Stimulated activated naive B cell treated with anti-CD40 and anti-IgM and Interleukin-4, amounts not matched to agents 10 μg/mL and 1 μg/mL and 100 μg/mL, for 72 hours (primary cell): ENCODE results near the gene PODN.
A peak's percentile ranks its signal among the peaks of the same experiment; 100 is the strongest.

Experiments
- ATAC-seq, 2 donors: fragments of 150-1000 bp; cut with Tn5 transposase; replicated peaks; 2 replicates each; pipeline ENCODE4 v1.10.0; 2021; ENCODE audit warnings: moderate library complexity in 1 of 2
- DNase-seq: peaks from one replicate; pipeline ENCODE4 v3.0.0; 2021
- H3K27ac Mint-ChIP-seq: one replicate; pipeline ENCODE4 v1.8.0; 2022; ENCODE audit warnings: mild to moderate bottlenecking, mixed read lengths
- H3K27me3 Mint-ChIP-seq, 2 donors: one replicate each; pipeline ENCODE4 v1.8.0; 2022; ENCODE audit warnings: mixed read lengths in 2 of 2
- H3K36me3 Mint-ChIP-seq, 2 donors: one replicate each; pipeline ENCODE4 v1.8.0; 2022; ENCODE audit warnings: mixed read lengths in 2 of 2, mild to moderate bottlenecking in 1 of 2
- H3K4me1 Mint-ChIP-seq, 2 donors: one replicate each; pipeline ENCODE4 v1.8.0; 2022; ENCODE audit warnings: mixed read lengths in 2 of 2, mild to moderate bottlenecking in 1 of 2
- H3K4me3 Mint-ChIP-seq, 2 donors: one replicate each; pipeline ENCODE4 v1.8.0; 2022; ENCODE audit warnings: mild to moderate bottlenecking in 2 of 2, mixed read lengths in 2 of 2, moderate library complexity in 1 of 2
- H3K9me3 Mint-ChIP-seq, 2 donors: one replicate each; pipeline ENCODE4 v1.8.0; 2022; ENCODE audit warnings: mixed read lengths in 2 of 2, mild to moderate bottlenecking in 1 of 2

Gene PODN

DNA sequence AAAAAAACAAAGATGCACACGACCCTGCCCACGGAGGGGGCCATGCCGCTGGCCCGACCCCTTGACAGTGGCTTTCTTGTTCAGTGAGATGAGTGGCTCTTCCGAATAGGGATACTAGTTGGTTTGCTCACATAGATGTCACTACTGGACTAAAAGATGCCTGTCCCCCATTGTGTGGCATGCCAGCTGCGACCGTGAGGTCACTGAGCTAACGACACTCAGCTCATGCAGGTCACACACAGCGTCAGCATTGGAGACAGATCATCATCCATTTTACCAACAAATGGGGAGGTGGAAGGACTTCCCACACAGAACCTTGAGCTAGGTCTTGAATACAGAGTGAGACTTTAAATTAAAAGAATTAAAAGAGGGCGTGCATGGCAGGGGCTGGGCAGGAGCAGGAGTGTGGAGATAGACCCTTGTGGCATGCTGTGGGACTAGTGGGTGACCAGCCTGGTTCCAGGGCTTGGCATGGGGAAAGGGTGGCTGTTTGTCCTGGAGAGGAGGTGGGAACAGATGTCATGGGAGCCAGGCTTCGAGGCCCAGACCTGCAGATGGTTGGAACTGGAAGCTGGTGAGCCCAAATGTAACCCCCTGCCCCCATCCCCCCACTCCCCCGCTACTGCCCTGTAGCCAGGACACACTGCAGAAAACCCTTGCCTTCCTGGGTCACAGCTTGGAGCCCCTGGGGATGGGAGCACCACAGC, 68.0 kb downstream of the PODN start:
- H3K4me1 Mint-ChIP-seq, result no peaks in the 10 kb centered on the region
- H3K27ac Mint-ChIP-seq, result no peak overlapping the region
- H3K9me3 Mint-ChIP-seq, result no peaks in the 10 kb centered on the region
- DNase-seq, result no peak
- no peak overlapping the region for H3K4me3 Mint-ChIP-seq
- H3K27me3 Mint-ChIP-seq, result peaks cover 0 to 23% of the 10 kb centered on the region in 2 donors
- no peak for ATAC-seq
- no peaks in the 10 kb centered on the region for H3K36me3 Mint-ChIP-seq

DNA sequence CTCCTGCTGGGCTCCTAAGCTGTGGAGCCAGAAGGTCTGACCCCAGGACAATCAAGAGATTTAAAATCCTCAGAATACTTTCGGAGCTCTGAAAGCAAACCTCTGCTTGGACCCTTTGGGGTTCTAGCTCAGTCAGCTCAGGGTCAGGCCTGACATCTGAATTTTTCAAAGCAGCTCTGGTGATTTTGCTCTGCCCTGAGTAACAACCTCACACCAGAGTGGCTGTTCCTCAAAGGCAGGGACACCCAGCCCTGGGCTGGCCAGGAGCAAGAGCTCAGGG, 68.5 kb downstream of the PODN start:
- Mint-ChIP-seq H3K27me3 (peaks cover 0 to 23% of the 10 kb centered on the region in 2 donors), H3K4me1 (no peaks in the 10 kb centered on the region), H3K36me3 (no peaks in the 10 kb centered on the region), H3K9me3 (no peaks in the 10 kb centered on the region), H3K4me3 (peak overlapping the region in 1 of 2 donors; percentile 11), H3K27ac (no peak overlapping the region)
- DNase-seq (no peak), ATAC-seq (no peak)

DNA sequence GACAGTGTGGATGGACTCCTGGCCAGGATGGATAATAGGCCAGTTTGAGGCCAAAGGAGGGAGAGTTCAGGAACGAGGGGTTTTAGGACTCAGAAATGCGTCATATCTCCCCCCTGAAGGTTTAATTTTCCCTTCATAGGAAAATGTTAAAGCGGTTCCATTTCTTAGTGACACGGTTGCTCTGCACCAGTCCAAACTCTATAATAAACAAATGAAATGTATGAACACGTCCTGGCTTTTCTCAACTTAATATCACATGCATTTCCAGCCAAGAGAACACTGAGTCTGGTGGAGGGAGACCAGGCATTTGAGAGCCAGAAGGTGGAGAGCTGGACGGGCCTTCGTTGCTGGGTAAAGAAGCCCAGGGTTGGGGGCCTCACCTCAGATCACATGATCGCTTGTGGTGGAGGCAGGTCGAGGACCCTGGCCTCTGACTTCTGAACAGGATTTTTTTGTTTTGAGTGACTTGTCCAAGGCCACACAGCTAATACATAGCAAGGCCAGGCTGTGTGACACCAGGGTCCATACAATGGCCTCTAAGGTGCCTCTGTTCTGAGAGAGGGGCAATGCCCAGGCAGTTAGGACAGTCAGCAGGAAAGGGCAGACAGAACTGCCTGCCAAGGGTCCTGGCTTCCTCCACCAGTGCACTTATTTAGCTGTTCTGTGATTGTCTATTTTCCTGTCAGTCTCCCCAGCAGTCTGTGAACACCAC, 69.0 kb downstream of the PODN start:
- Mint-ChIP-seq H3K36me3 (no peaks in the 10 kb centered on the region), H3K27me3 (peaks cover 0 to 23% of the 10 kb centered on the region in 2 donors), H3K4me3 (peak overlapping the region in 1 of 2 donors; percentile 11), H3K27ac (no peak overlapping the region), H3K9me3 (no peaks in the 10 kb centered on the region), H3K4me1 (no peaks in the 10 kb centered on the region)
- ATAC-seq (no peak), DNase-seq (no peak)

DNA sequence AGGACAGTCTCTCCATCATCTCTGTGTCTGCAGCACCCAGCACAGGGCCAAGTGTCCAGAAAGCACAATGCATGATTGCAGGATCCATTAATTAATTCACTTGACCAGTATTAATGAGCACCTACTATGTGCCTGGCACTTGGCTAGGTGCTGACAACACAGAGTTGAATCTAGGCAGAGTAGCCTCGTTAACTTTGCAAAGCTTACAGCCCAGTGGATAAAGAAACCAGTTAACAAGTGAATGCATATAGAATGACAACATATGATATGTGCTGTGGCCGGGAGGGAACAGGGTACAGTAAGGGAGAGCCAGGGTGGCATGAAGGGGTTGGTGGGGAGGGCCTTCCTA, 69.6 kb downstream of the PODN start:
- DNase-seq (no peak), ATAC-seq (no peak)
- Mint-ChIP-seq H3K4me1 (no peaks in the 10 kb centered on the region), H3K36me3 (no peaks in the 10 kb centered on the region), H3K9me3 (no peaks in the 10 kb centered on the region), H3K4me3 (no peak overlapping the region), H3K27me3 (peaks cover 0 to 23% of the 10 kb centered on the region in 2 donors), H3K27ac (no peak overlapping the region)

DNA sequence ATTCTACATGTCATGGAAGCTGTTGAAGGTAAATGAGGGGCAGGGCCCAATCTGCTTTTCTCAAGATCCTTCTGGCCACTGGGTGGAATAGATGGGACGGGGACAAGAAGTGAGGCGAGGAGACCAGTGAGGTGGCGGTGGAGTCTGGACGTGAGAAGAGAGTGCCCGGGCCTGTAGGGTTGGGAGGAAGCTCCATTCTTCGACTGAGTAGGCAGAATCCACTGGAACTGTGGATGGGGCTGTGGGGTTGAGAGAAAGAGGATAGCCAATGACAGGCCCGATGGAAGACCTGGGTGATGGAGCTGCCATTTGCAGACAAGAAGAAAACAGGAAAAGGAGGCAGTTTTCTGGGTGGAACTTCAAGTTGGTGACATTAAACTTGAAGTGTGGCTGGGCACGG, 70.2 kb downstream of the PODN start:
- H3K36me3 Mint-ChIP-seq, result no peaks in the 10 kb centered on the region
- ATAC-seq (no peak), DNase-seq (no peak)
- H3K4me3 Mint-ChIP-seq, result no peak overlapping the region
- no peaks in the 10 kb centered on the region for H3K4me1 Mint-ChIP-seq
- no peak overlapping the region for H3K27ac Mint-ChIP-seq
- H3K9me3 Mint-ChIP-seq, result peaks cover under 1 to 1% of the 10 kb centered on the region in 2 donors
- peaks cover 0 to 23% of the 10 kb centered on the region in 2 donors for H3K27me3 Mint-ChIP-seq

DNA sequence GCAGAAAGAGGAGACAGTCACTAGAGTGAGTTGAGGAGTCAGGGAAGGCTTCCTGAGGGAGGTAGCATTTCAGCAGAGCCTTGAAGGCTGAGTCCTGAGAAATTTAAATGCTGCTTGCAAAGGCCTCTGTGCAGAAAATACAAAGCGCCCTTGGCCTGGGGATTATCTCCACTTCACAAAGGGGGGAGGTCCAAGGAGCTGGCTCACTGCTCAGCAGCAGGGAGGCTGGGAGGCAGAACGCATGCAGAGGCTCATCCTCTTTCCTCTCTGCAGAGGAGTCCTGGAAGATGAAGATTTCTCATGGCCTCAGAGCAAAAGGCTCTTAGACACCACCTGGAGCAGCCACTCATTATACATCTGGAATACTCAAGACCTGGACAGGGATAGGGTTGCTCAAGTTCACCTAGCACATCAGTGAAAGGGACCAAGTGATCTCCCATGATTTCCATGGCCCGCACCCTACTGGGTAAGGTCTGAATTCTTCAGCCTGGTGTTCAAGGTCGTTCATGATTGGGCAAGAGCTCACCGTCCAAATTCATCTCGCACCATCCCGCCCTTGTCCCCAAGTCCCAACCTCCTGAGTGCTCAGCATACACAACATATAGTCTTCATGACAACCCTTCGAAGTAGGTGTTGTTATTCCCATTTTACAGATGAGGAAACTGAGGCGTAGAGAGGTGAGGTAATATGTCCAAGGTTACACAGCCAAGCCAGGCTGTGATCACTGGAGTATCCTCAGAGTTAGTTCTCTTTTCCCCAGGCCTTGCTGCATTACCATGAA, 71.4 kb downstream of the PODN start:
- Mint-ChIP-seq H3K4me1 (no peaks in the 10 kb centered on the region), H3K9me3 (peaks cover 8 to 12% of the 10 kb centered on the region in 2 donors), H3K36me3 (peaks cover 3 to 7% of the 10 kb centered on the region in 2 donors), H3K27me3 (peaks cover 0 to 15% of the 10 kb centered on the region in 2 donors), H3K27ac (no peak overlapping the region), H3K4me3 (no peak overlapping the region)
- no peak for ATAC-seq
- no peak for DNase-seq

DNA sequence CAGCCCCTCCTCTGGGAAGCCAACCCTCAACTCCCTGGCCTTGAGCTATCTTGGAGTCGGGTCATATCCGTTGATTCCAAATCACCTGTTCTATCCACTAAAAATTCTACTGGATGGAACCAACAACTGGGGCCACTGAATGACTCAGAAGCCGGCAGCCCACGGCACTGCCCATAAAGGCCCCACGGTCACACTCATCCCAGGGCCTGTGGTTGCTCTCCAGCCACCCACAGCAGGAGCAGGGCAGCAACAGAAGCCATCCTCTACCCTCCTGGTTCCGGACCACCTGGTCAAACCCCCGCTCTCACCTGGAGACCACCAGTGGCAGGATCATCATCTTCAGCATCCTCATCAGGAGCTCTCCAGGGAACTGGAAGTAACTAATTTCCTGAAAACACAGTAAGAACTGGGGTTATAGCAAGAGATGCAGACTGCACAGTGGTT, 72.1 kb downstream of the PODN start:
- peaks cover 3 to 11% of the 10 kb centered on the region in 2 donors for H3K36me3 Mint-ChIP-seq
- no peak for ATAC-seq
- no peaks in the 10 kb centered on the region for H3K4me1 Mint-ChIP-seq
- peaks cover 0 to 14% of the 10 kb centered on the region in 2 donors for H3K27me3 Mint-ChIP-seq
- H3K27ac Mint-ChIP-seq, result no peak overlapping the region
- H3K9me3 Mint-ChIP-seq, result peaks cover 12% of the 10 kb centered on the region in 2 donors
- no peak for DNase-seq
- no peak overlapping the region for H3K4me3 Mint-ChIP-seq
